ENCODE results near the gene SCYGR5. TPM values are rescaled to one million over a fixed set of nuclear protein-coding genes. Genes with fewer than 3 reads are reported as not detected.

The SCYGR5 gene
- total and polyA plus RNA-seq, 11 donors = not detected

- ATAC-seq (no peak), DNase-seq (no peak)
- H3K4me1 ChIP-seq = no peaks in the 10 kb centered on the region
- intact Hi-C loops (cut with DNase I) = no loop called here
- H3K36me3 ChIP-seq = no peaks in the 10 kb centered on the region
- H3K27me3 ChIP-seq = peaks cover 0 to 7% (median 0%) of the 10 kb centered on the region in 9 donors
- peaks cover 0 to 9% (median 3%) of the 10 kb centered on the region in 12 donors for H3K9me3 ChIP-seq
- 90 to 95% (median 94%) methylated on average over 10 of the region's 10 CpGs for WGBS, 4 donors
- TF ChIP-seq CTCF (IDR thresholded peaks at IDR 0.05) (no peak), POLR2A (IDR thresholded peaks at IDR 0.05) (no peak)
- no peak overlapping the region for H3K4me3 ChIP-seq
- no peak overlapping the region for H3K27ac ChIP-seq
Measured at GRCh38 chr2:227626580-227627151, 39.9 kb upstream of the SCYGR5 start.

- Histone ChIP-seq H3K4me3 (no peak overlapping the region), H3K4me1 (no peaks in the 10 kb centered on the region), H3K27ac (no peak overlapping the region), H3K27me3 (peaks cover 0 to 18% (median 0%) of the 10 kb centered on the region in 9 donors), H3K9me3 (peaks cover 0 to 5% (median 0%) of the 10 kb centered on the region in 12 donors), H3K36me3 (no peaks in the 10 kb centered on the region)
- no peak for TF ChIP-seq POLR2A (IDR thresholded peaks at IDR 0.05)
- no peak for TF ChIP-seq CTCF (IDR thresholded peaks at IDR 0.05)
- ATAC-seq (no peak), DNase-seq (no peak)
- intact Hi-C loops (cut with DNase I) = no loop called here
- WGBS, 4 donors = 74 to 88% (median 86%) methylated on average over 3 of the region's 3 CpGs
Measured at GRCh38 chr2:227627769-227628168, 38.8 kb upstream of the SCYGR5 start.

GRCh38 chr2:227629435-227629834 is 37.2 kb upstream of the SCYGR5 start:
- H3K36me3 ChIP-seq = no peaks in the 10 kb centered on the region
- H3K27ac ChIP-seq = no peak overlapping the region
- no peak for TF ChIP-seq POLR2A (IDR thresholded peaks at IDR 0.05)
- TF ChIP-seq CTCF (IDR thresholded peaks at IDR 0.05) = no peak
- peaks cover 0 to 19% (median 0%) of the 10 kb centered on the region in 9 donors for H3K27me3 ChIP-seq
- intact Hi-C loops (cut with DNase I) = no loop called here
- no peak overlapping the region for H3K4me3 ChIP-seq
- no peak for ATAC-seq
- no peaks in the 10 kb centered on the region for H3K9me3 ChIP-seq
- no peaks in the 10 kb centered on the region for H3K4me1 ChIP-seq
- 64 to 72% (median 70%) methylated on average over 7 of the region's 7 CpGs for WGBS, 4 donors
- no peak for DNase-seq

- H3K27me3 ChIP-seq = peaks cover 0 to 19% (median 0%) of the 10 kb centered on the region in 9 donors
- DNase-seq = no peak
- 78 to 83% (median 81%) methylated on average over 3 of the region's 3 CpGs for WGBS, 4 donors
- no peak overlapping the region for H3K4me3 ChIP-seq
- no peaks in the 10 kb centered on the region for H3K4me1 ChIP-seq
- no peaks in the 10 kb centered on the region for H3K9me3 ChIP-seq
- no peak for TF ChIP-seq CTCF (IDR thresholded peaks at IDR 0.05)
- no peak for TF ChIP-seq POLR2A (IDR thresholded peaks at IDR 0.05)
- no peak overlapping the region for H3K27ac ChIP-seq
- ATAC-seq = no peak
- intact Hi-C loops (cut with DNase I) = no loop called here
- H3K36me3 ChIP-seq = no peaks in the 10 kb centered on the region
Measured at GRCh38 chr2:227630322-227630721, 36.3 kb upstream of the SCYGR5 start.

Measured in heart left ventricle (tissue), 16 donors.